ENCODE results near the gene VPS16.

DNA sequence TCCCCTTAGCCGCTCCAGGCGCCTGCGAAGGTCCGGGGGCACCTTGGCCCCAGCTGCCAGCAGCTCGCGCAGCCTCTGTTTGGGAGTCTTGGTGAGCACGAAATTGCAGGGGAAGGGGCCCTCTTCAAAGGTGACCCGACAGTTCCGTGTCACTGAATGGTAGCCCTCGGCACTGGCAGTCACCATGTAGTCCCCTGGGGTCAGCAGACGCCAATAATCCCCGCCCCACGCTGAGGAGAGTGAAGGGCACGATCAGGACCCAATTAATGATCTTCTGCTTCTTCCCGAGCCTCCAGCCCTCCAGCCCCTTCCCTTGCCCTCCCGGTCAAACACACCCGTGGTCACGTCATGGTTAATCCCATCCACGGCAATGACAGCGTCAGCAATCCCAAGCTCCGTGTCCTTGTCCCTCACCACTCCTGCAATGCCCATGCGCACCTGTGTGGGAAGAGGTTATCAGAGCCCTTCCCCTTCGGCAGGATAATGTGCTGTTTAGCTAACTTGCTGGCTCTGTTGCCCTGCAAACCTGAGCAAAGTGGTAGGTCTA is 46.3 kb upstream of the VPS16 start:
- TF ChIP-seq, protein P1, sequence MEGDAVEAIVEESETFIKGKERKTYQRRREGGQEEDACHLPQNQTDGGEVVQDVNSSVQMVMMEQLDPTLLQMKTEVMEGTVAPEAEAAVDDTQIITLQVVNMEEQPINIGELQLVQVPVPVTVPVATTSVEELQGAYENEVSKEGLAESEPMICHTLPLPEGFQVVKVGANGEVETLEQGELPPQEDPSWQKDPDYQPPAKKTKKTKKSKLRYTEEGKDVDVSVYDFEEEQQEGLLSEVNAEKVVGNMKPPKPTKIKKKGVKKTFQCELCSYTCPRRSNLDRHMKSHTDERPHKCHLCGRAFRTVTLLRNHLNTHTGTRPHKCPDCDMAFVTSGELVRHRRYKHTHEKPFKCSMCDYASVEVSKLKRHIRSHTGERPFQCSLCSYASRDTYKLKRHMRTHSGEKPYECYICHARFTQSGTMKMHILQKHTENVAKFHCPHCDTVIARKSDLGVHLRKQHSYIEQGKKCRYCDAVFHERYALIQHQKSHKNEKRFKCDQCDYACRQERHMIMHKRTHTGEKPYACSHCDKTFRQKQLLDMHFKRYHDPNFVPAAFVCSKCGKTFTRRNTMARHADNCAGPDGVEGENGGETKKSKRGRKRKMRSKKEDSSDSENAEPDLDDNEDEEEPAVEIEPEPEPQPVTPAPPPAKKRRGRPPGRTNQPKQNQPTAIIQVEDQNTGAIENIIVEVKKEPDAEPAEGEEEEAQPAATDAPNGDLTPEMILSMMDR (IDR thresholded peaks at IDR 0.05 in 8 of 11, conservative IDR thresholded peaks at IDR 0.05 in 3 of 11): no peak
- TF ChIP-seq POLR2A (IDR thresholded peaks at IDR 0.05) (no peak), POLR2AphosphoS5 (IDR thresholded peaks at IDR 0.05) (no peak)

Data from spleen (tissue), 7 donors.